COLO829 (cell line): ENCODE results near the gene MSH6.

Experiments used
- DNase-seq: peaks from one replicate; pipeline ENCODE4 v3.0.0; 2012; ENCODE audit warnings: low spot score

The MSH6 gene

GRCh38 chr2:47779426-47779790, 3.5 kb upstream of the MSH6 start:
- no peak for DNase-seq

- DNase-seq, result no peak
Observed at GRCh38 chr2:47782381-47782670, 619 bp upstream of the MSH6 start.

GRCh38 chr2:47783486-47784351, 774 bp downstream of the MSH6 start:
- DNase-seq, result peak; percentile 63

GRCh38 chr2:47784352-47784851, 1.5 kb downstream of the MSH6 start:
- DNase-seq, result no peak

- no peak for DNase-seq
Observed at GRCh38 chr2:47785986-47786385, 3.0 kb downstream of the MSH6 start.

GRCh38 chr2:47796090-47796697, 13.2 kb downstream of the MSH6 start:
- no peak for DNase-seq

GRCh38 chr2:47798631-47799030, 15.7 kb downstream of the MSH6 start:
- no peak for DNase-seq

GRCh38 chr2:47799031-47799609, 16.2 kb downstream of the MSH6 start:
- DNase-seq, result no peak

- no peak for DNase-seq
Observed at GRCh38 chr2:47801118-47801517, 18.2 kb downstream of the MSH6 start.

GRCh38 chr2:47803363-47803762, 20.4 kb downstream of the MSH6 start:
- DNase-seq, result no peak

- DNase-seq, result no peak
Observed at GRCh38 chr2:47803770-47804169, 20.8 kb downstream of the MSH6 start.

GRCh38 chr2:47805850-47806249, 22.9 kb downstream of the MSH6 start:
- DNase-seq, result no peak

- no peak for DNase-seq
Observed at GRCh38 chr2:47808614-47809013, 25.7 kb downstream of the MSH6 start.

- no peak for DNase-seq
Observed at GRCh38 chr2:47809903-47810302, 27.0 kb downstream of the MSH6 start.

- DNase-seq, result no peak
Observed at GRCh38 chr2:47810850-47811249, 27.9 kb downstream of the MSH6 start.

- no peak for DNase-seq
Observed at GRCh38 chr2:47811668-47812067, 28.7 kb downstream of the MSH6 start.

GRCh38 chr2:47815764-47816163, 32.8 kb downstream of the MSH6 start:
- DNase-seq, result no peak

GRCh38 chr2:47818777-47819176, 35.8 kb downstream of the MSH6 start:
- no peak for DNase-seq

GRCh38 chr2:47819834-47820233, 36.9 kb downstream of the MSH6 start:
- DNase-seq, result no peak

GRCh38 chr2:47822518-47822917, 39.6 kb downstream of the MSH6 start:
- no peak for DNase-seq

- DNase-seq, result no peak
Observed at GRCh38 chr2:47833516-47833968, 50.6 kb downstream of the MSH6 start.

GRCh38 chr2:47838249-47838648, 55.3 kb downstream of the MSH6 start:
- no peak for DNase-seq

- DNase-seq, result no peak
Observed at GRCh38 chr2:47838686-47839085, 55.7 kb downstream of the MSH6 start.
